HG03025 (cell line): ENCODE results near the gene SPATA33.

Source experiments
- ATAC-seq: cut with Tn5 transposase; IDR thresholded peaks from one replicate; pipeline ENCODE4 v1.9.1; 2021; ENCODE audit warnings: mild to moderate bottlenecking, moderate library complexity; ENCODE audit not compliant: unreplicated experiment, low FRiP score

The SPATA33 gene

DNA sequence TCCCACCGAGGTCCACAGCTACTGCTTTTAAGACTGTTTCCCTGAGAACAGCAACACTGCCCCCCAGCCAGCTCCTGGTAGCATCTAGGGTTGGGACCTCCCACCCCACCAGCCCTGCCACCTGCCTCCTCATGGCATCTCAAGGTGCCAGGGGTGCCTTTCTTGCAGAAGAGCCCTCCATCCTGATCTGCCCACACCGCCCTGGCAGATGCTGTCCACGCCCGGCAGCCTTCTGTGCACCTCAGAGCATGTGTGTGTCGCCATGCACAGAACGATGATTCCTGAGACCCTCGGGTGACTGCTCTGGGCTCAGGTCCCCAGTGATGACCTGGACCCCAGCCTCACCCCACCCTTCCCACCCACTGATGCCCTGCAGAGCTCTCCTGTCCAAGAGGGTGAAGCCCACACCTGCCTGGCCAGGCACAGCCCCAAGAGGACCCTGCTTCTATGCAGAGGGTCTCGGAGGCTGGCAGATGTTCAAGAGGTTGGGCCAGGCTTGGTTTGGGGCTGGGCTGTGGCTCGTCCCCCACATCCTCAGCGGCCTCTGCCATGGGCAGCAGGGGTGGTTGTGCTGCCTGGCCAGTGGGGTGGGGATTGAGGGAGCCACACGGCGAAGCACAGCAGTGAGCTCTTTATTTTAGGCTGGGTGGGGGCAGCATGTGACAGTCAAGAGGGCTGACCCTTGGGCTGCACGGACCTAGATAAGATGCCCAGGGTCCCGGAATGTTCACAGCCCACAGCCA is 49.1 kb downstream of the SPATA33 start:
- ATAC-seq: no peak

DNA sequence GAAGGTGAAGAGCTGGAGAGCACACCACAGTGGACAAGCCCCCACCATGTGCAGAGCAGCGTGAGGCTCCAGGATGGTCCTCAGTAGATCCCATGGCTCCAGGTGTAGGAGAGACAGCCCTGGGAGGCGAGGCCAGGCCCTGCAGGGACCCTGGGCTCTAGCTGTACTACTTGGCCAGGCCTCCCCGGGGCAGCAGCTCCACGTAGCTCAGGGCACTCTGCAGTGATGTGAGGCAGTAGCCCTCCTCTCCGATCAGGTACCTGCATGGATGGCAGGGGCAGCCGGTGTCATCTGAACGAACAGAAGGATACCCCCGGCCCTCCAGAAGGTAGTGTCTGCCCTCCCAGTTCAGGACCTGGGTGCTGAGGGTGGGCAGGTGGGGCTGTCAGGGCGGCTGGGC is 50.1 kb downstream of the SPATA33 start:
- no peak for ATAC-seq

DNA sequence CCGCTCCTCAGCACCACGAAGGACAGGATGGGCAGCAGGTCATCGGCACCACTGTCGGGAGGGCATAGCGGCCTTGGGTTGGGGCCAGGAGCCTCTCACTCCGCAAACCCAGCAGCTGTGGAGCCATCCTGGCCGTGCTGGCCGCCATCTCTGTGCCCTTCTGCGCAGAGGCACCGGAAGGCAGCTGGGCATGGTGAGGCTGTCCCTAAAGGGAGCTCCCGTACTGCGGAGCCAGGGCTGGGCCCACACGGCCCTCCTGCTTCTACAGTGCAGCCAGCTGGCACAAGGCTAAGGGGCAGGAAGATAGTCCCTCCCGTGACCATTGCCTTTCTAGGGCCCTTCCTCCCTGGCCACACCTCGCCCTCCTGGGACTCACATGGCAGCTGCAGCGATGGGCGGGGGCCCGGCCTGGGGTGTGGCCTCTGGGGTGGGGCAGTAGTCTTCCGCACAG is 50.9 kb downstream of the SPATA33 start:
- ATAC-seq: no peak

DNA sequence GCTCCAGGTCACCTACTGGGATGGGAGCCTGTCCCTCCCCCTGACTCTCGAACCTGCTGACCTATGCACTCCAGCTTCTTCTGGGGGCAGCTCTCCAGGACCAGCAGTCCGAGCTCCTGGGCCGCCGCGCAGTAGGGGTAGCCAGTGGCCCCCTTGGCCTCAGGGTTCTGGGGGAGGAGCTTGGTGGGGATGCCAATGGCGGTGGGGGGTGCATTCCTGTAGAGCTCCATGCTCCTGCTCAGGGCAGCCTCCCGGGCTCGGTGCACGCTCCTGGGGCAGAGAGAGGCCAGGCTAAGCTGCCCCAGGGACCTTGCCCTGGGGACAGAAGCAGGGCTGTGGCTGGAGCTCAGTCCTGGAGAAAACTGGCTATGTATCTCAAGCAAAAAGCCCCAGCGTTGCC is 51.5 kb downstream of the SPATA33 start:
- no peak for ATAC-seq

DNA sequence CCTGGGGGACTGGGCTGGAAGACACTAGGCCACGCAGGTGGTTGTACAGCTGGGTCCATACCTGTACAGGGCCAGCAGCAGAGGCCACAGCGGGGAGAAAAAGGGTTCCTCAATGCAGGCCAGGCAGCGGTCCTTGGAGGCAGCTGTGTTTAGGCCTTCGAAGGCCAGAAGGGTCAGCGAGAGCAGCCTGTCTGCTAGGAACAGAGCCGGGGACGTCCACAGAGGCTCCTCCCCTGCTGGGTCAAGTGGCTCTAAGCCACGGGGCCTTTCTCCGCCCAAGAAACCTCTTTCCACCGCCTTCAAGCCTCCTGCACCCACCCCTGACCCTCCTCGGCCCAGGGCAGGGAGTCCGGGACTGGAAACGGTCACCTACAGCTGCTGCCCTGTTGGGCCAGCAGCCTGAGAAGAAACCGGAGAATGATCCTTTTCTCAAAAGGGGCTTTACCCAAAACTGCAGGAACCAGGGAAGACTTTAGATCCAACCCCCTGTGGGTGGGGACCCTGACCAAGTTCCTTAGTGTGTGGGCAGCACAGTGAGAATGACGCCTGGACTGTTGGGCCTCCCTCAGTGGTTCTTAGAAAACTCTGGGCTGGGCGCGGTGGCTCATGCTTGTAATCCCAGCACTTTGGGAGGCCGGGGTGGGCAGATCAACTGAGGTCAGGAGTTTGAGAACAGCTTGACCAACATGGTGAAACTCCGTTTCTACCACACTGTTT is 52.2 kb downstream of the SPATA33 start:
- no peak for ATAC-seq

DNA sequence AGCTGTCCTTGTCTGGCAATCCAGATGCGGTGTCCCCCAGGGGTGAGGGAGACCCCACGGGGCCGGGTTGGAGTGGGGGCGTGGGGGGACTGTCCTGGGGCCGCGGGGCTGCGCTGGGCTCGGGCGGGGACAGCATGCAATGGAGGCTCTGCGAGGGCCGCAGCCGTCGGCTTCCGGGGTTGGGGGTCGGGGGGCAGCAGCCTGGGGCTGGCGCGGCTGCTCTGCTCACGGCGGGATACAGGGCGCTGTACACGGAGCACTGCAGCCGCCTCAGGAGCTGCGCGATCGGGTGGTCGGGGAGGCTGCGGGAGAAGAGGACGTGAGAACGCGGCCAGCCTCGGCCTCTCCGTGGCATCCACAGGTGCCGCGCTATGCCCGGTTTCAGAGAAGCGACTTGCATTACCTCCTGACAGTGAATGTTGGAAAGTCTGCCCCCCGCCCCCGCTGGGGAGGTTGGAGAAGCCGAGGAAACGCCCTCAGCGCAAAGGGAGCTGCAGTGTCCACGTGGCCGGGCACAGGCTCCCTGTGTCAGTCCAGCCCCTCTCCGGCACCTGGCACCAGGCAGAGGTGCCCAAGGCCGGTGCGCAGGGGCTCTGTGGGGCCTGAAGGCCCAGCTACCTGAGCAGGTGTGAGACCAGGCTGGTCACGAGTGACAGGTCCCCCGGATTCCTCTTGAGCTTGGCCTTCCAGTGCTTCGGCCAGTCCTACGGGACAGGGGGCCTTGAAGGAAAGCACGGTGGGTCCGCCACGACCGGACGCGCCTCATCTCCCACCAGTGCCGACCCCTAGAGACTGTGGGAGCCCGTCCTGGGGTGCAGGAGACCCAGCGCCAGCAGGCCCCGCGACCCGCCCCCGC is 53.3 kb downstream of the SPATA33 start:
- ATAC-seq: no peak

DNA sequence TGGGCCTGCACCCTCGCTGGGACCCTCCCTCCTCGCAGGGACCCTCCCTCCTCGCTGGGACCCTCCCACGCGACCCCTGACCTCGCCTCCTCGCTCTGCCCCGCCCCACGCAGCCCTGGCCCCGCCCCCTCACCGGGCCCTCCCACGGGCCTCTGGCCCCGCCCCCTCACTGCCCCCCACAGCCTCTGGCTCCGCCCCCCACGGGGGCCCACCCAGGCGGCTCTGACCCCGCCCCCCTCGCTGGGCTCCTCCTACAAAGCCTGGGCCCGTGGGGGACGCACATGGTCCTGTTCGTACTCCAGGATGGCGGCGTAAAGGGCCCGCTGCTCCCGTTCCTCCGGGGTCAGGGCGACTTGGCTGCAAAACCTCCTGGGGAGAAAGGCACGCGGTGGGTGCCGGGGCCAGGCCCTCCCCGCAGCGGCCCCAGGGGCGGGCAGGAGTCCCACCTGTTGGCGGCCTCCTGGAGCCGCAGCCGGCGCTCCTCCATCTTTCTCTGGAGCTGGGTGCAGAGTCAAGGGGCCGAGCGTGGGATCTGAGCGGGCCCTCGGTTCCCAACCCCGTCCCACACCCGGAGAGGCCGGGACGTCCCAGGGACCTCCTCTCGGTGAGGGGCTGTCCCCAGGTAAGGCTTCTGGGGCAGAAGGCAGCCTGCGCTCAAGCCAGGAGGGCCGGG is 54.1 kb downstream of the SPATA33 start:
- ATAC-seq: no peak

DNA sequence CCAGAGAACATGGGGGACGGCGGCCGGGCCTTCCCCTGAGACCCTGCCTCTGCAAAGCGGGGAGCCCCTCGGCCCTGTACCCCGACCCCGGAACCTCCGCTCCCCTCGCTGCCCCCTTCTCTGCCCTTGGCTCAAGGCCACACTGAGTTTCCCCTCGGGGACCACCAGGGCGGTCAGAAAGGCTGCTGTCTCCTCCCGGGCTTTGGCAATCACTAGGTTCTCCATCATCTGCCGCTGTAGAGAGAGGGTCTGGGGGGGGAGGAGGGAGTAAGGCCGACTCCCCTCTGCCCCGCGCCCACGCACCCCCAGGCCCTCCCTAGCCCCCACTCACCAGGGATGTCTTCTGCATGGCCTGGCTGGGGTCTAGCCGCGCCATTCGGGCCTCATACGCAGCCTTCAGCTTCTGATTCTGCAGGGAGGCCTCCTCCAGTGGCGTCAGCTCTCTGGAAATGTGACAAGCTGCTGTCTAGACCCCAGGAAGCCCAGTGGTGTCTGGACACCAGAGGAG is 54.7 kb downstream of the SPATA33 start:
- no peak for ATAC-seq

DNA sequence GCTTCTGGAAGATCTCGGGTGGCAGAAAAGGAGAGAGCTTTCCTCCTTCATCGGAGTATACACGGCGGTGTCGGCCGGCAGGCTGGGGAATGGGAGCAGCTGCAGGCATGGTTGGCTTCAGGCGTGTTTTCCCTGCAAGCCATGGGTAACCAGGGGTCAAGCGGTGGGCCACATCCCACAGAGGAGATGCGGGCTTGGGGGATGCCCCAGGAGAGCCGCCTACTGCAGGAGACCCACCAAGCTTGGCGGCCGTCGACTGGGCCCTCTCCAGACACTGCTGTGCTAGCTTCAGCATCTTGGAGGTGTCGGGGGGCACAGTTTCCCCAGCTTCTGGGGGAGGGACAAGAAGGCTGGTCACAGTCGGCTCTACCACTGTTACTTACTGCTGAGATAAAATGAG is 58.9 kb downstream of the SPATA33 start:
- no peak for ATAC-seq

DNA sequence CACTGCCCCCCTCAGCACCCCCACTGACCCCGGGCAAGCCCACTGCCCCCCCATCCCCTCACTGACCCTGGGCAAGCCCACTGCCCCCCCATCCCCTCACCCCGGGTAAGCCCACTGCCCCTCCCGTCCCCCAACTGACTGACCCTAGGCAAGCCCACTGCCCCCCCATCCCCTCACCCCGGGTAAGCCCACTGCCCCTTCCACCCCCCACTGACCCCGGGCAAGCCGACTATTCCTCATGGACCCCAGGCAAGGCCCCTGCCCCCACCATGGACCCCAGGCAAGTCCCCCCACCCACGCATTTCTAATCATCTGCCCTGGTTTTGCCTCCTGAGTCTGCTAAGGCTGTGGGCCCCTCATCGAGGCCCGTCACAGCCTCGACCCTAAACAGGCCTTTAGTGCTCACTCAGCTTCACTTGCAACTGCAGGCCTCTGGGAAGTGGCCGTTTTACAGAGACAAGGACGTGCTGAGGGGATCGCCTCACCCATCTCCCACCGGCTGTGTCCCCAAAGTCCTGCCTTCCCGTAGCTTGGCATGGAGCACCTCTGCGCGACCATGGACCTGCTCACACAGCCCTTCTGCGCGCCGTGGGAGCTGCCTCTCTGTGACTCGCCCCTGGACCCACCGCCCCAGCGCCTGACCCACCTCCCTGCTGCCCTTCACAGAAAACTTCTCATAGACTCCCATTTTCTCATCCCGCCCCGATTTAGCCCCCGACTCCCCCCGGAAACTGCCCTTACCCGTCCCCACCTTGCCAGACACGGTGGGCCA is 59.5 kb downstream of the SPATA33 start:
- no peak for ATAC-seq

DNA sequence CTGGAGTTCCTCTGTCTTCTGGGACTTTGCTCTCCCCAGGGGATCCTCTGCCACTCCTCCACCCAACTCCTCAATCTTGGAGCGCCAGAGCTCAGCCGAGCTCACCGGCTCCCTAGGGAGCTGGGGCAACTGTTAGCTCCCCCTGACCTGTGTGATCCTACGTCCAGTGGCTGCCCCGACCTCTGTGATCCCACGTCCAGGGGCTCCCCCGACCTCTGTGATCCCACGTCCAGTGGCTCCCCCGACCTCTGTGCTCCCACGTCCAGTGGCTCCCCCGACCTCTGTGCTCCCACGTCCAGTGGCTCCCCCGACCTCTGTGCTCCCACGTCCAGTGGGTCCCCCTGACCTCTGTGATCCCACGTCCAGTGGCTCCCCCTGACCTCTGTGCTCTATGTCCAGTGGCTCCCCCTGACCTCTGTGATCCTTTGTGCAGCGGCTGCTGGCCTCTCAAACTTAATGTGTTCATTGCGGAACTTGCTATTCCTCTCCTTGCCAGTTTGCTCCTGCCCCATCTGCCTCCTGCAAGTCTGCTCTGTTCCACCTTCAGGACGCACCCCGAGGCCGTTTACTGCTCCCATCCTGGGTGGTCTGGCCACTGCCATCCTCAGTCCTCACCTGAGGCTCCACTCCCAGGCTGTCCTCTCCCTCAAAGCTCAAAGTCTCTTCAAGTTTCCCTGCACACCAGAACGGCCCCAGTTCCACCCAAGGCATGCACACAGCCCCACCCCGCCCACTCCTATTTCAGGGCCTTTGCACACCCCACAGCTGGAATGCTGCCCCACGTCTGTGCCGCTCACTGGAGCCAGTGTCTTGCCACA is 60.3 kb downstream of the SPATA33 start:
- no peak for ATAC-seq
